ENCODE data around the gene ARHGAP1. TPM values are rescaled to one million over a fixed set of nuclear protein-coding genes. Genes with fewer than 3 reads are reported as not detected.
"Not testable (repeated sequence)": the region's sequence is repeated elsewhere in the genome, so short reads cannot be mapped to it uniquely, and the experiment has no call there.

The ARHGAP1 gene
- polyA plus RNA-seq, 2 donors: 27.3 to 33.8 TPM

DNA sequence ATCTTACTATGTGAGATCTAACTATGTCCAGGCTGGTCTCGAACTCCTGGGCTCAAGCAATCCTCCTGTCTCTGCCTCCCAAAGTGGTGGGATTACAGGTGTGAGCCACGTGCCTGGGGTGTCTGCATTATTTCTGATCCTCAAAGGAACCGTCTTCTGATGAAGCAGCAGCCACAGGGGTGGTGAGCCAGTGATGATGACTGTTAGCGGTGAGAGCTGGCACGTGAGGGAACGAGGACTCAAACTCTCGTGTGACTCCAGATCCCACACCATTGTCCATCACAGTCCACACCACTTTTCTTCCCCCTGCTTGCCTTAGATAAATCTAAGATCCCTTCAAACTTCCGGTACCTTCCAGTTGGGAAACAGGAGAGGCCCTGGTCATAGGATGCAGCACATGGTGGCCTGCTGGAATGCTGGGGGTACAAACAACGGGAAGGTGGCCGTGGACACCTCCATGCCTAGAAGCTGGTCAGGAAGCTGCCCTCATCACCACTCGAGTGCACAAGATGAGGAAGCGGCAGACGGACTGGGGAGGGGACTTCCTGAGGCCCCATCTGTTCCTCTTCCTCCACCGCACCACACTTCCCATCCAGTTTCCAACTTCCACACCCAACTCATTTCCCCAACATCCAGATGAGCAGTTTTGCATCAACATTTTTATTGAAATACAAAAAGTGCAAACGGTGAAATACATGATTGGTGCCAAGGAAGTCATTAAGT is 23.8 kb downstream of the ARHGAP1 start:
- peaks cover 3 to 31% of the 10 kb centered on the region in 2 donors for H3K4me1 ChIP-seq (ENCODE audit: control insufficient read depth in 2 of 2, insufficient read depth in 2 of 2, low read length in 1 of 2)
- H3K4me3 ChIP-seq (ENCODE audit: low read depth in 1 of 2, low read length in 2 of 2): no peak overlapping the region
- H3K27ac ChIP-seq (ENCODE audit: low read depth in 2 of 2, low read length in 1 of 2): peak overlapping the region in 1 of 2 donors; percentile 27
- no peaks in the 10 kb centered on the region for H3K9me3 ChIP-seq (ENCODE audit: control insufficient read depth in 2 of 2, insufficient read depth in 1 of 2, low read depth in 1 of 2, low read length in 1 of 2)
- H3K36me3 ChIP-seq (ENCODE audit: control insufficient read depth in 2 of 2, insufficient read depth in 2 of 2, low read length in 1 of 2): peaks cover 33 to 55% of the 10 kb centered on the region in 2 donors
- 72 to 76% methylated on average over 15 of the region's 15 CpGs for WGBS, 2 donors
- H3K27me3 ChIP-seq (ENCODE audit: control insufficient read depth in 1 of 2, insufficient read depth in 2 of 2, low read length in 2 of 2): no peaks in the 10 kb centered on the region

DNA sequence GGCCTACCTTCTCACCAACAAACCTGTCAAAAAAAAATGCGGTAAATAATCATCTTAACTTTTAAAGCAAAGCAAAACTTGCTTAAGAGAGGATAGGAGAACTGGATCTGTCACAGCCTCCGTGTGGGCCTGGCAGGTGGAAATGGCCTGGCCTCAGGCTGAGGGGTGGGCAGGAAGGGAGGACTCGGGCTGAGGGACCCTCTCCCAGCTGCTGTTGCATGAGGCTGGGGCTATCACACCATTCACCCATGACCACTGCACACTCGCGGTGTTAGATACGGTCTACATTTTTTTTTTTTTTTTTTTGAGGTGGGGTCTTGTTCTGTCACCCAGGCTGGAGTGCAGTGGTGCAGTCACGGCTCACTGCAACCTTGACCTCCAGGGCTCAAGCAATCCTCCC is 24.5 kb downstream of the ARHGAP1 start:
- no peaks in the 10 kb centered on the region for H3K27me3 ChIP-seq (ENCODE audit: control insufficient read depth in 1 of 2, insufficient read depth in 2 of 2, low read length in 2 of 2)
- peaks cover 32 to 51% of the 10 kb centered on the region in 2 donors for H3K36me3 ChIP-seq (ENCODE audit: control insufficient read depth in 2 of 2, insufficient read depth in 2 of 2, low read length in 1 of 2)
- no peak overlapping the region for H3K4me3 ChIP-seq (ENCODE audit: low read depth in 1 of 2, low read length in 2 of 2)
- H3K9me3 ChIP-seq (ENCODE audit: control insufficient read depth in 2 of 2, insufficient read depth in 1 of 2, low read depth in 1 of 2, low read length in 1 of 2): no peaks in the 10 kb centered on the region
- WGBS, 2 donors: 66 to 67% methylated on average over 7 of the region's 7 CpGs
- peak overlapping the region; percentile 88 to 94 for H3K27ac ChIP-seq (ENCODE audit: low read depth in 2 of 2, low read length in 1 of 2)
- H3K4me1 ChIP-seq (ENCODE audit: control insufficient read depth in 2 of 2, insufficient read depth in 2 of 2, low read length in 1 of 2): peaks cover 3 to 31% of the 10 kb centered on the region in 2 donors

DNA sequence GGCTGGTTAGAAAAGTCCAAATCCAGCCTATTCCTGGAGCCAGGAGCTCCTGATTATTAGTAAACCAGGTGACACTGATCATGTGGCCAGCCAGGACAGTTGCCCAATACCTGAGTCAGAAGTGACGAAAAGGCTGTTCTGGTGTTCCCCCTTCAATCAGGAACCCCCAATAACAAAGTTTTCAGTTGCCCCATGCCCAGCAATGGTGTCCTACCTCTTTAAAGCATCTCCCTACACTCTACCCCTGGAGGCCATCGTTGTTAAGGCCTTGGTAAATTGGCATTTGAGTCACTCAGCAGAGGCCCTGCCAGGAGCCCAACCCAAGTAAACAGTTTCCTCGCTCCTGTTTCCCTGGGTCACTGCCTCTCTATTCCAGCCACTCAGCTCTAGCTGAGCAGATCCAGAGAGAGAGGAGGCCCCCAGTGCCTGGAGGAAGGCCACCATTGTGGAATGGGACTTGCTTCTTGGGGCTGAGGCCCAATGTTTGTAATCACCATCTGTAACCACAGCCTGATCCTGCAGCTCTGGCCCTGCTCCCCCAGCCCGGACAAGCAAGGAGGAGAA is 25.0 kb downstream of the ARHGAP1 start:
- Histone ChIP-seq H3K4me1 (ENCODE audit: control insufficient read depth in 2 of 2, insufficient read depth in 2 of 2, low read length in 1 of 2) (peaks cover 3 to 31% of the 10 kb centered on the region in 2 donors), H3K36me3 (ENCODE audit: control insufficient read depth in 2 of 2, insufficient read depth in 2 of 2, low read length in 1 of 2) (peaks cover 30 to 46% of the 10 kb centered on the region in 2 donors), H3K9me3 (ENCODE audit: control insufficient read depth in 2 of 2, insufficient read depth in 1 of 2, low read depth in 1 of 2, low read length in 1 of 2) (no peaks in the 10 kb centered on the region), H3K27me3 (ENCODE audit: control insufficient read depth in 1 of 2, insufficient read depth in 2 of 2, low read length in 2 of 2) (no peaks in the 10 kb centered on the region), H3K27ac (ENCODE audit: low read depth in 2 of 2, low read length in 1 of 2) (peak overlapping the region; percentile 88 to 94), H3K4me3 (ENCODE audit: low read depth in 1 of 2, low read length in 2 of 2) (no peak overlapping the region)
- WGBS, 2 donors: 21 to 23% methylated on average over 4 of the region's 4 CpGs

- no peaks in the 10 kb centered on the region for H3K9me3 ChIP-seq (ENCODE audit: control insufficient read depth in 2 of 2, insufficient read depth in 1 of 2, low read depth in 1 of 2, low read length in 1 of 2)
- peak overlapping the region; percentile 88 to 94 for H3K27ac ChIP-seq (ENCODE audit: low read depth in 2 of 2, low read length in 1 of 2)
- H3K4me3 ChIP-seq (ENCODE audit: low read depth in 1 of 2, low read length in 2 of 2): no peak overlapping the region
- WGBS, 2 donors: 32 to 45% methylated on average over 12 of the region's 12 CpGs
- no peaks in the 10 kb centered on the region for H3K27me3 ChIP-seq (ENCODE audit: control insufficient read depth in 1 of 2, insufficient read depth in 2 of 2, low read length in 2 of 2)
- peaks cover 3 to 31% of the 10 kb centered on the region in 2 donors for H3K4me1 ChIP-seq (ENCODE audit: control insufficient read depth in 2 of 2, insufficient read depth in 2 of 2, low read length in 1 of 2)
- H3K36me3 ChIP-seq (ENCODE audit: control insufficient read depth in 2 of 2, insufficient read depth in 2 of 2, low read length in 1 of 2): peaks cover 26 to 42% of the 10 kb centered on the region in 2 donors
Observed at GRCh38 chr11:46674463-46675287, 25.7 kb downstream of the ARHGAP1 start.

GRCh38 chr11:46673713-46674462 is 26.5 kb downstream of the ARHGAP1 start:
- Histone ChIP-seq H3K4me1 (ENCODE audit: control insufficient read depth in 2 of 2, insufficient read depth in 2 of 2, low read length in 1 of 2) (peaks cover 3 to 31% of the 10 kb centered on the region in 2 donors), H3K27me3 (ENCODE audit: control insufficient read depth in 1 of 2, insufficient read depth in 2 of 2, low read length in 2 of 2) (no peaks in the 10 kb centered on the region), H3K36me3 (ENCODE audit: control insufficient read depth in 2 of 2, insufficient read depth in 2 of 2, low read length in 1 of 2) (peaks cover 27 to 36% of the 10 kb centered on the region in 2 donors), H3K9me3 (ENCODE audit: control insufficient read depth in 2 of 2, insufficient read depth in 1 of 2, low read depth in 1 of 2, low read length in 1 of 2) (no peaks in the 10 kb centered on the region), H3K27ac (ENCODE audit: low read depth in 2 of 2, low read length in 1 of 2) (peak overlapping the region; percentile 62 to 88), H3K4me3 (ENCODE audit: low read depth in 1 of 2, low read length in 2 of 2) (no peak overlapping the region)
- 67 to 75% methylated on average over 6 of the region's 6 CpGs for WGBS, 2 donors

DNA sequence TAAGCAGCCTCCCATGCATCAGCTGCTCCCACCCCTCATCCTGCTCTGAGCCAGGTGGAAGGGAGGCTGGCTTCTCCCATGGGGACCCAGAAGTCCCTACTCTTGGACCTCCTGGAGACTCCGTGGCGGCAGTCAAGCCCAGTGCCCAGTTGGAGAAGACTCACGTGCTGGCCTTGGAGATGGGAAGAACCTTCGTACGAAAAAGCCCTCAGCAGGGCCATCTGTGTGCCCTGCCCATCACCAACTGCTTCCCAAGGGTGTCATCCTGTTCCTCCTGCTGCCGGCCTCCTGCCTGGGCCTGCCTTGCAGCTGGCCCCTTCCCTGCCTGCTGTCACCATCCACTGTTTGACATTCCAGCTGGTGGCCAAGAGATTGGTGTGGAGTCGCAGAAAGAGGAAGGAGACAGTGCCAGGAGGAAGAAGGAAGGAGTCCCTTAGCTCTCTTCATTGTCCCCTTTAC is 28.0 kb downstream of the ARHGAP1 start:
- Histone ChIP-seq H3K9me3 (ENCODE audit: control insufficient read depth in 2 of 2, insufficient read depth in 1 of 2, low read depth in 1 of 2, low read length in 1 of 2) (no peaks in the 10 kb centered on the region), H3K4me3 (ENCODE audit: low read depth in 1 of 2, low read length in 2 of 2) (no peak overlapping the region), H3K27ac (ENCODE audit: low read depth in 2 of 2, low read length in 1 of 2) (no peak overlapping the region), H3K36me3 (ENCODE audit: control insufficient read depth in 2 of 2, insufficient read depth in 2 of 2, low read length in 1 of 2) (peaks cover 34 to 37% of the 10 kb centered on the region in 2 donors), H3K27me3 (ENCODE audit: control insufficient read depth in 1 of 2, insufficient read depth in 2 of 2, low read length in 2 of 2) (no peaks in the 10 kb centered on the region), H3K4me1 (ENCODE audit: control insufficient read depth in 2 of 2, insufficient read depth in 2 of 2, low read length in 1 of 2) (peaks cover 3 to 31% of the 10 kb centered on the region in 2 donors)
- WGBS, 2 donors: 88 to 89% methylated on average over 6 of the region's 7 CpGs

DNA sequence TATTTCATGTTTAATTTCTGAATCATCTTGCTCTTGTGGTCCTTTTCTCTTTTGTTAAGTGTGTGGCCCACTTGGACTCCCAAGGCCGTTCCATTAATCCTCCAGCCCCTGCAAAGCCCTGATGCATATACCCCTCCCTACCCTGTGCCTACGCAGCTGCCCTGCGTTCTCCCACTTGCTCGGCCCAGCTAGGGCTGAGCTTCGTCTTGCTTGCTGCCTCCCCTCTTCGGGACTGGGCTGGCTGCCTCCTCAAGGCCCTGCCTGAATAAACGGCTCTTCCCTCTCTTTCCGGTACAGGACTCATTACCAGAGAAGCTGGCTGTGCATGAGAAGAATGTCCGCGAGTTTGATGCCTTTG is 28.5 kb downstream of the ARHGAP1 start:
- 89 to 90% methylated on average over 10 of the region's 10 CpGs for WGBS, 2 donors
- peaks cover 30 to 37% of the 10 kb centered on the region in 2 donors for H3K36me3 ChIP-seq (ENCODE audit: control insufficient read depth in 2 of 2, insufficient read depth in 2 of 2, low read length in 1 of 2)
- no peaks in the 10 kb centered on the region for H3K27me3 ChIP-seq (ENCODE audit: control insufficient read depth in 1 of 2, insufficient read depth in 2 of 2, low read length in 2 of 2)
- H3K27ac ChIP-seq (ENCODE audit: low read depth in 2 of 2, low read length in 1 of 2): no peak overlapping the region
- no peaks in the 10 kb centered on the region for H3K9me3 ChIP-seq (ENCODE audit: control insufficient read depth in 2 of 2, insufficient read depth in 1 of 2, low read depth in 1 of 2, low read length in 1 of 2)
- no peak overlapping the region for H3K4me3 ChIP-seq (ENCODE audit: low read depth in 1 of 2, low read length in 2 of 2)
- H3K4me1 ChIP-seq (ENCODE audit: control insufficient read depth in 2 of 2, insufficient read depth in 2 of 2, low read length in 1 of 2): peaks cover 3 to 31% of the 10 kb centered on the region in 2 donors

DNA sequence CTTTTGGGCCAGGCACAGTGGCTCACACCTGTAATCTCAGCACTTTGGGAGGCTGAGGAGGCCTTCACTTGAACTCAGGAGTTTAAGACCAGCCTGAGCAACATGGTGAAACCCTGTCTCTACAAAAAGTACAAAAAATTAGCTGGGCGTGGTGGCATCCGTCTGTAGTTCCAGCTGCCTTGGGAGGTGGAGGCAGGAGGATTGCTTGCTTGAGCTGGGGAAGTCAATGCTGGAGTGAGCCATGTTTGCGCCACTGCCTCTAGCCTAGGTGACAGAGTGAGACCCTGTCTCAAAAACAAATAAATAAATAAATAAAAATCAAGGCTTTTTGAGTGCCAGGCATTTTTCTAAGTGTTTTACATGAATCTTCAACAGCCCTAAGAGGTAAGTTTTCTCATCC is 29.9 kb downstream of the ARHGAP1 start:
- H3K27me3 ChIP-seq (ENCODE audit: control insufficient read depth in 1 of 2, insufficient read depth in 2 of 2, low read length in 2 of 2); H3K4me3 ChIP-seq (ENCODE audit: low read depth in 1 of 2, low read length in 2 of 2); H3K9me3 ChIP-seq (ENCODE audit: control insufficient read depth in 2 of 2, insufficient read depth in 1 of 2, low read depth in 1 of 2, low read length in 1 of 2); H3K27ac ChIP-seq (ENCODE audit: low read depth in 2 of 2, low read length in 1 of 2): not testable (repeated sequence)
- WGBS, 2 donors: 85 to 90% methylated on average over 3 of the region's 3 CpGs
- Histone ChIP-seq H3K4me1 (ENCODE audit: control insufficient read depth in 2 of 2, insufficient read depth in 2 of 2, low read length in 1 of 2) (peaks cover 0 to 21% of the 10 kb centered on the region in 2 donors), H3K36me3 (ENCODE audit: control insufficient read depth in 2 of 2, insufficient read depth in 2 of 2, low read length in 1 of 2) (peaks cover 25 to 34% of the 10 kb centered on the region in 2 donors)

DNA sequence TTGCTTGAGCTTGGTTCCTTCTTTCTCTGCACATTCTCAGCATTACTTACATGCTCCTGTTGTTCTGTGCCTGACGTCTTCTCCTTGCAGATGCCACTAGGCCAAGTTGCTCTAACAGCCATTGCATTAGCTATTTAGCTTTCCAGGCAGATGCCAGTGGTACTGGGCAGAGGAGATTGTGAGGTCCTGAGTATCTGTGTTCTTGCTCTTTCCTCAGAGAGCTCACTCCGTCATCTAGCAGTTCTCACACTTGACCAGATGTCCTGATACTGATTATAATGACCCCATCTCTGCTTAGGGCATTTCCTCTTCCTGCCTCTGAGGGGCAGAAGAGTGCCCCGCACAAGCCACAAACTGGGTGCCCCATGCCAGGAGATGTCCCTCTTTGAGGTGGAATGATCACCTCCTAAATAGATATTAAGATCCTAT is 30.7 kb downstream of the ARHGAP1 start:
- Histone ChIP-seq H3K27me3 (ENCODE audit: control insufficient read depth in 1 of 2, insufficient read depth in 2 of 2, low read length in 2 of 2) (no peaks in the 10 kb centered on the region), H3K4me3 (ENCODE audit: low read depth in 1 of 2, low read length in 2 of 2) (no peak overlapping the region), H3K27ac (ENCODE audit: low read depth in 2 of 2, low read length in 1 of 2) (no peak overlapping the region), H3K36me3 (ENCODE audit: control insufficient read depth in 2 of 2, insufficient read depth in 2 of 2, low read length in 1 of 2) (peaks cover 30 to 35% of the 10 kb centered on the region in 2 donors), H3K9me3 (ENCODE audit: control insufficient read depth in 2 of 2, insufficient read depth in 1 of 2, low read depth in 1 of 2, low read length in 1 of 2) (no peaks in the 10 kb centered on the region), H3K4me1 (ENCODE audit: control insufficient read depth in 2 of 2, insufficient read depth in 2 of 2, low read length in 1 of 2) (peaks cover 0 to 14% of the 10 kb centered on the region in 2 donors)
- WGBS, 2 donors: 77% methylated on average over 3 of the region's 3 CpGs
